GM19351 (cell line): ENCODE measurements around the gene ZNRD2.

Experiments
- ATAC-seq: cut with Tn5 transposase; IDR thresholded peaks from one replicate; pipeline ENCODE4 v1.9.1; 2021; ENCODE audit warnings: mild to moderate bottlenecking, moderate library complexity; ENCODE audit not compliant: unreplicated experiment

Gene ZNRD2

GRCh38 chr11:65606876-65607613 is 36.8 kb downstream of the ZNRD2 start:
- ATAC-seq: no peak

GRCh38 chr11:65607614-65608426 is 37.5 kb downstream of the ZNRD2 start:
- no peak for ATAC-seq

- no peak for ATAC-seq
Observed at GRCh38 chr11:65609229-65609628, 39.0 kb downstream of the ZNRD2 start.

- ATAC-seq: no peak
Observed at GRCh38 chr11:65609665-65610064, 39.4 kb downstream of the ZNRD2 start.

- ATAC-seq: no peak
Observed at GRCh38 chr11:65610404-65610803, 40.1 kb downstream of the ZNRD2 start.

GRCh38 chr11:65611028-65611757 is 40.9 kb downstream of the ZNRD2 start:
- ATAC-seq: no peak

GRCh38 chr11:65611758-65612603 is 41.7 kb downstream of the ZNRD2 start:
- no peak for ATAC-seq

- ATAC-seq: no peak
Observed at GRCh38 chr11:65612691-65613090, 42.4 kb downstream of the ZNRD2 start.

GRCh38 chr11:65613091-65613928 is 43.0 kb downstream of the ZNRD2 start:
- no peak for ATAC-seq

GRCh38 chr11:65615229-65615949 is 45.1 kb downstream of the ZNRD2 start, which contains the start of gene PCNX3:
Gene PCNX3, plus strand, starts transcription at chr11:65615776. Its CDS starts 536 bp downstream, at chr11:65616312.
- ATAC-seq: peak; percentile 85

- no peak for ATAC-seq
Observed at GRCh38 chr11:65615950-65616574, 45.8 kb downstream of the ZNRD2 start.

GRCh38 chr11:65616575-65617001 is 46.3 kb downstream of the ZNRD2 start:
- no peak for ATAC-seq

- ATAC-seq: no peak
Observed at GRCh38 chr11:65617136-65617850, 47.0 kb downstream of the ZNRD2 start.

- no peak for ATAC-seq
Observed at GRCh38 chr11:65617990-65618751, 47.9 kb downstream of the ZNRD2 start.

GRCh38 chr11:65618763-65619162 is 48.5 kb downstream of the ZNRD2 start:
- ATAC-seq: no peak

GRCh38 chr11:65619281-65619928 is 49.1 kb downstream of the ZNRD2 start:
- ATAC-seq: no peak

GRCh38 chr11:65620666-65621065 is 50.4 kb downstream of the ZNRD2 start:
- no peak for ATAC-seq
